KOPT-K1 (cell line): ENCODE data around the gene ACHE.
A peak's percentile ranks its signal among the peaks of the same experiment; 100 is the strongest.
"Not testable (repeated sequence)": the region's sequence is repeated elsewhere in the genome, so short reads cannot be mapped to it uniquely, and the experiment has no call there.

Source experiments
- H3K27ac ChIP-seq: fragments of 200-600 bp; sonication (generic); 2 replicates; pipeline ENCODE4 v1.5.1; 2016; ENCODE audit warnings: antibody characterized with exemption, mild to moderate bottlenecking, low read depth, low read length; ENCODE audit not compliant: poor library complexity, severe bottlenecking
- H3K36me3 ChIP-seq: fragments of 200-600 bp; sonication (generic); 2 replicates; pipeline ENCODE4 v1.5.1; 2017; ENCODE audit warnings: antibody characterized with exemption, mild to moderate bottlenecking, low read length, moderate library complexity; ENCODE audit not compliant: insufficient read depth
- H3K9me3 ChIP-seq: fragments of 200-600 bp; sonication (generic); 2 replicates; pipeline ENCODE4 v1.5.1; 2017; ENCODE audit warnings: antibody characterized with exemption, low read length, mild to moderate bottlenecking; ENCODE audit not compliant: insufficient read depth, poor library complexity, severe bottlenecking

The ACHE gene

DNA sequence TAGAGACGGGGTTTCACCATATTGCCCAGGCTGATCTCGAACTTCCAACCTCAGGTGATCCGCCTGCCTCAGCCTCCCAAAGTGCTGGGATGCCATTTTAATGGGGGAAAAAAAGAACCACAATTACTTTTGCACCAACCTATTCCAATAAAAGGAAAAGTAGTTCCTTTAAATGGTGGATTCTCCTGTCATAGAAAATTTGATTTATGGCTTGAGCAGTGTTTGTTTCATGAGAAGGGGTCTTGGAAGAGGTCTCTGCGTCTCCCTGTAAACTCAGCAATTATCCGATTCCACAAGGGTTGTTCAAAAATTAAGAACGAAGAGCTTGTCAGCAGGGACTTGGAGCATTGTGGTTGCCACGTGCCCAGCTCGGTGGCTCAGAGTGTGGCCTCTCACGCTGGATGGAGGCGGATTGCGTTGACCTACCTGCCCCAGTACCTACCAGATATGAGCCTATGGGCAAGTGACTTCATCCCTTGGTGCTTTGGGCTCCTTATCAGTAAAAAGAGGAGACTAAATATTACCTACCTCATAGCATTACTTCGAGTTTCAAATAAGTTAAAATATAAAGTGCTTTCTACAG is 31.3 kb downstream of the ACHE start:
- Histone ChIP-seq H3K27ac (no peak overlapping the region), H3K36me3 (peaks cover 36% of the 10 kb centered on the region; the same call in 1 of the 2 replicates), H3K9me3 (no peaks in the 10 kb centered on the region)

DNA sequence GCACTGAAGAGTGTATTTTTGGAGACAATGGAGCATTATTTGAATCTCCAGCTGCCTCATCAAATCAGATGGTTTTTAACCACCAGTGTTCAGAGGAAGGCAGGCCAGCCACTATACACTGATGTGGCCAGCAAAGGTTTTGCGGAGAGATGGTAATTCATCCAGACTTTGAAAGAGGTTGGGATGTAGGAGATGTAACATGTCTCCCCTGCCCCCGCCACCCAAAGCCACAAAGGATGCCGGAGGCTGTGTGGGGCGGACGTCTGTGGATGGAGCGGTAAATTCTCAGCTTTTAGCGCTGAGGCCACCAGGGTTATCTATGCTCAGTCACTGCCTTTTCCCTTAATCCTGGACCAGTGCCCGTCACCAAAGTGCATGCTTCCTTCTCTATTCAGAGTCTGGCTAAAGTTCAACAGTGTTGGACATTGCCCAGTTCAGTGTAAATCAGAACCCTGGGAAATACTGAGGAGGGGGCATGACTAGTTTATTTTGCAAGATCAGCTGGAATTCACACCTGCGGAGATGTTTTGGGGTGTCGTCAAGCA is 32.2 kb downstream of the ACHE start:
- no peak overlapping the region for H3K27ac ChIP-seq

DNA sequence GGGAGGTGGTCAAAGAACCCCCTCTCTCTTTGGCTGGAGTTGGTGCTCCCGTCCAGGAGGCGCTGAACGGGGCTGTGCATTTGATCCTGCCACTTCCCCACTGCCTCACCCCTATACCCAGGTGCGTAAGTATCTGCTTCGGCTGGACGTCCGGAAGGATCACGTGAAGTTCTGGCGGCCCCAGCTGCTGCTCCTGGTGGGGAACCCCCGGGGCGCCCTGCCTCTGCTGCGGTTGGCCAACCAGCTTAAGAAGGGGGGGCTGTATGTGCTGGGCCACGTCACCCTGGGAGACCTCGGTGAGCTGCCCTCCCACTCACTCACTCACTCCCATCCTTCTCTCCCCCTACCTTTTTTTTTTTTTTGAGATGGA is 34.1 kb downstream of the ACHE start:
- Histone ChIP-seq H3K27ac (no peak overlapping the region), H3K36me3 (peaks cover 36% of the 10 kb centered on the region; the same call in 1 of the 2 replicates), H3K9me3 (no peaks in the 10 kb centered on the region)

More for the DNA sequence above, 32.2 kb downstream of the ACHE start:
- Histone ChIP-seq H3K9me3 (no peaks in the 10 kb centered on the region), H3K36me3 (peaks cover 36% of the 10 kb centered on the region; the same call in 1 of the 2 replicates)

DNA sequence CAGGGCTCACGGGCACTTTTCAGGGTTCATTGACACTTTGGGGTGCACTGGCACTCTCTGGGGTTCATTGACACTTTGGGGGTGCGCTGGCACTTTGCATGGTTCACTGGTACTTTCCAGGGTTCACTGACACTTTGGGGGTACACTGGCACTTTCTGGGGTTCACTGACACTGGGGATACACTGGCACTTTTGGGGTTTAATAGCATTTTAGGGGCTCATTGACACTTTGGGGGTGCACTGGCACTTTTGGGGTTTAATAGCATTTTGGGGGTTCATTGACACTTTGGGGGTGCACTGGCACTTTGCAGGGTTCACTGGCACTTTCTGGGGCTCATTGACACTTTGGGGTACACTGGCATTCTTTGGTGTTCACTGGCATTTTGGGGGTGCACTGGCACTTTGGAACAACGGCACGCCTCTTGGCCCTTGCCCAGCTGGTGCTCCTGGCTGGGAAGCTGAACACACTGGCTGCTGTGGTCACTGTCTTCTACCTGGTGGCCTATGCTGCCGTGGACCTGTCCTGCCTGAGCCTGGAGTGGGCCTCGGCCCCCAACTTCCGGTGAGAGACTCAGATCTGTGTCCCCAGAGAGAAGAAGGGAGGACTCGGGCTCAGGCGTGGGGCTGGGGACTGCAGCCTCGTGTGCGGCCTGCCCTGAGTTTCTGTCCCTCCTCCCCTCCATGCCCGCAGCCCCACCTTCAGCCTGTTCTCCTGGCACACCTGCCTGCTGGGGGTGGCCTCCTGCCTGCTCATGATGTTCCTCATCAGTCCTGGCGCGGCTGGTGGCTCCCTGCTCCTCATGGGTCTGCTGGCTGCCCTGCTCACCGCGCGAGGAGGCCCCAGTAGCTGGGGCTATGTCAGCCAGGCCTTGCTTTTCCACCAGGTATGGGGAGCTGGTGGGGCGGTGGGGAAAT is 34.7 kb downstream of the ACHE start:
- no peaks in the 10 kb centered on the region for H3K9me3 ChIP-seq
- no peak overlapping the region for H3K27ac ChIP-seq
- H3K36me3 ChIP-seq, result peaks cover 36% of the 10 kb centered on the region; the same call in 1 of the 2 replicates

DNA sequence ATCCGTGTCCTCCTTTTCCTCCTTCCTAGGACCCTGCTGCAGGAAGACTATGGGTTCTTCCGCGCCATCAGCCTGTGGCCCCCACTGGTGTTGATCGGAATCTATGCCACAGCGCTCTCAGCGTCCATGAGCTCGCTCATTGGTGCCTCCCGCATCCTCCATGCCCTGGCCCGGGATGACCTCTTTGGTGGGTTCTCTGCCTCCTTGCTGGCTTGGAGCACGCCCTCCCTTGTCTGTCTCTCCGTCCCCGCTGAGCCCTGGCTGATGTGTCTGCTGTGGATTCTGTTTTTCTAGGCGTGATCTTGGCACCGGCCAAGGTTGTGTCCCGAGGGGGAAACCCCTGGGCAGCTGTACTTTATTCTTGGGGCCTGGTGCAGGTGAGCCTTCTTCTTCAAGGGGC is 35.8 kb downstream of the ACHE start:
- Histone ChIP-seq H3K36me3 (peaks cover 36% of the 10 kb centered on the region; the same call in 1 of the 2 replicates), H3K9me3 (no peaks in the 10 kb centered on the region), H3K27ac (no peak overlapping the region)

DNA sequence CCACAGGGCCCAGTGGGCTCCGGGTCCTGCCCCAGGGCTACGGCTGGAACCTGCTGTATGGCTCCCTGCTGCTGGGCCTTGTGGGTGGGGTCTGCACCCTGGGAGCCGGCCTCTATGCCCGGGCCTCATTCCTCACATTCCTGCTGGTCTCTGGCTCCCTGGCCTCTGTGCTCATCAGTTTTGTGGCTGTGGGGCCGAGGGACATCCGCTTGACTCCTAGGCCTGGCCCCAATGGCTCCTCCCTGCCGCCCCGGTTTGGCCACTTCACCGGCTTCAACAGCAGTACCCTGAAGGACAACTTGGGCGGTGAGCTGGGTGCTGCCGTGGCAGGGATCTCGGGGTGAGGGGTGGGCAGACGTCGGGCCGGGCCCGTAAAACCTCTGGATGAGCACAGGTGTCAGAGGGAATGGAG is 38.8 kb downstream of the ACHE start:
- no peaks in the 10 kb centered on the region for H3K9me3 ChIP-seq
- H3K27ac ChIP-seq, result no peak overlapping the region
- peaks cover 14% of the 10 kb centered on the region; the same call in 1 of the 2 replicates for H3K36me3 ChIP-seq

DNA sequence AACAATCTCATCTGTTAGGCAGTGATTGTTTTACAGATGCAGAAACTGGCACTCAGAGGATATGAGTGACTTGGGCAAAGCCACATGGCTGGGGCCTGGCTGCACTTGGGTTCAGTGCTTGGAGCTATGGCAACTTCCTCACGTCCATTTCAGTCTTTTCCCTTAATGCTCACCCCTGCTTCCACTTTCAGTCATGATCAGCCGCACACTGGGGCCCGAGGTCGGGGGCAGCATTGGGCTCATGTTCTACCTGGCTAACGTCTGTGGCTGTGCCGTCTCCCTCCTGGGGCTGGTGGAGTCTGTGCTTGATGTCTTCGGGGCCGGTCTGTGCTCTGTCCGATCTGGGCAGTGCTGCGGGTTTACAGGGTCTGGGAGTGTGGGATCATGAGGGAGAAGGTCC is 40.2 kb downstream of the ACHE start:
- Histone ChIP-seq H3K9me3 (no peaks in the 10 kb centered on the region), H3K27ac (no peak overlapping the region), H3K36me3 (peaks cover 6% of the 10 kb centered on the region; the same call in 1 of the 2 replicates)

DNA sequence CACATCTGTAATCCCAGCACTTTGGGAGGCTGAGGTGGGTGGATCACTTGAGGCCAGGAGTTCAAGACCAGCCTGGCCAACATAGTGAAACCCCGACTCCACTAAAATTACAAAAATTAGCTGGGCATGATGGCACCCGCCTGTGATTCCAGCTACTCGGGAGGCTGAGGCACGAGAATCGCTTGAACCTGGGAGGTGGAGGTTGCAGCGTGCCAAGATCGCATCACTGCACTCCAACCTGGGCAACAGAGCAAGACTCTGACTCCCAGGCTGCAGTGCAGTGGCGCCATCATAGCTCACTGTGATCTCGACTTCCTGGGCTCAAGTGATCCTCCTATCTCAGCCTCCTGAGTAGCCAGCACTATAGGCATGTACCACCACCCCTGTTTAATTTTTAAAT is 40.8 kb downstream of the ACHE start:
- H3K36me3 ChIP-seq, H3K27ac ChIP-seq, H3K9me3 ChIP-seq: not testable (repeated sequence)

DNA sequence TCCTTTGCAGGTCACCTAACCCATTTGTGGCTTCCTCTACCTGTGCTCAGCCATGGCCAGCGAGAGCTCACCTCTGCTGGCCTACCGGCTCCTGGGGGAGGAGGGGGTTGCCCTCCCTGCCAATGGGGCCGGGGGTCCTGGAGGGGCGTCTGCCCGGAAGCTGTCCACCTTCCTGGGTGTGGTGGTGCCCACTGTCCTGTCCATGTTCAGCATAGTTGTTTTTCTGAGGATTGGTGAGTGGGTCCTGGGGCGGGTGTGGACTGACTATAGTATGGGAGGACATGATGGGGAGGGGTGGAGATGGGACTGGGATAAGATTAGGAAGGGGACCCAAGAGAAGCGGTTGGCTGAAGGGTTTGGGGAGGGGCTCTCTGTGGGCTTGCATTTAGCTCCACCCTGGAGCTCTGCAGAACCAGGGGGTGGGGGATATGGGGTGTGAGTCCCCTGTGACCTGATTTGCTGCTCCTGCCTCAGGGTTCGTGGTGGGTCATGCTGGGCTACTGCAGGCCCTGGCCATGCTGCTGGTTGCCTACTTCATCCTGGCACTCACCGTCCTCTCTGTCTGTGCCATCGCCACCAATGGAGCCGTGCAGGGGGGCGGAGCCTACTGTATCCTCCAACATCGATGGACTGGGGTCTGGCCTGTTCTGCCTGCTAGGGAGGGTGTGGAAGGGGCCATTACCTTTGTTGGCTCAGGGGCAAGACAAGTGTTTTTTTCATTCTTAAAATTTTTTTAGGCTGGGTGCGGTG is 41.4 kb downstream of the ACHE start:
- Histone ChIP-seq H3K9me3 (no peaks in the 10 kb centered on the region), H3K36me3 (no peaks in the 10 kb centered on the region; the same call in 1 of the 2 replicates), H3K27ac (no peak overlapping the region)

DNA sequence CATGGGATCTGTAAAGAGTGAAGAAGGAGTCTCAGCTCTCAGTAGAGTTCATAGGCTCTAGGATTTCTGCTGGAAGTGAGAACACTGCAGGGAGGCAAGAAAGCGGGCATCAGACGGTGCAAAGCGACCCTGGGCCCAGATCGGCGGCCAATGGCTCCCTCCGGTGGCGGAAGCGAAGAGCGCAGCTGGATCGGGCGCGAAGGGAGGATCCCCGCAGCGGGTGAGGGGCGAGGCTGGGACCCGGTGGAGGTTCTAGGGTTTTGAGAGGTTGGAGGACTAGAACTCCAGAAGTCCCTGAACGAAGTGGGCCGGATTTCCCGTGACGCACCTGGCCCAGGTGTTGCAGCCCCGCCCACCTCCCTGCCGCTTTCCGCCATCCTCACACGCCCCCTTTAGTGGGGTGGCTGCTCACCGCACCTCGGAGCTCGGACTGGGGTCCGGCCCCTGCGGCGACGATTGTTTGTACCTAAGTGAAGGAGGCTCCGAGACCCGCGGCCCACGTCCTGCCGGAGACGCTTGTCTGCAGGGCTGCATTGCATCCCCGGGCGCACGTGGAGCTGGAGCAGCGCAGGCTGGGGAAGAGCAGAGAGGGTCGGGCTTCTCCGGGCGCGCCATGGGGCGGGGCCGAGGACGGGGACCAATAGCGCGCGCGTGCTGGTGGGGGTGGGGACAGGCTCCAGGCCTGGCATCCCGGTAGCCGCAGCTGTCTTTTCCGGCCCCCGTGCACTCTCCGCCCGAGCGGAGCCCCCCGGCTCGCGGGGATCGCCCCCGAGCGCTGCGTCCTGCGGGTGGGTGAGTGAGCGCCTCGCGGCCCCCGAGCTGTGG is 43.4 kb downstream of the ACHE start, which contains the start of gene SLC12A9:
TSS of gene SLC12A9 (plus strand) at position 666 of the 825 bp plus-strand sequence. CDS start 1,485 bp downstream, outside the sequence.
- H3K36me3 ChIP-seq, result no peaks in the 10 kb centered on the region
- no peaks in the 10 kb centered on the region for H3K9me3 ChIP-seq
- peak within 1 kb of the TSS; percentile 58 for H3K27ac ChIP-seq

DNA sequence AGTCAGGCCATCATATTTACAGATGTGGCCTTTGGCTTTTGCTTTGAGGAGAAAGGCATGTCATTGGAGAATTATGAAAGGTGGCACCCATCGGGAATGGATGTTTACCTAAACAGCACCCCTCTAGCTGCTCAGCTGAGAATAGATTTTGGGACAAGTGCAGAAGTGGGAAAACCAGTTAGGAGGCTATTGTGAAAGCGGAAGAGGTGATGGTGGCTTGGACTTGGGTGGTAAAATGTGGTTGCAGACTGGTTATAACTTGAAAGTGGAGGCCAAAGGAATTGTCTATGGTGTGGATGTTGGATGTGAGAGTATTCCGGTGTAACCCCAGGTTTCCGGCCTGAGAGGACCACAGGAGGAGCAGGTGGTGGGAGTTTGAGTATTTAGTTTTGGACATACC is 48.3 kb downstream of the ACHE start:
- Histone ChIP-seq H3K27ac (no peak overlapping the region), H3K9me3 (no peaks in the 10 kb centered on the region)

DNA sequence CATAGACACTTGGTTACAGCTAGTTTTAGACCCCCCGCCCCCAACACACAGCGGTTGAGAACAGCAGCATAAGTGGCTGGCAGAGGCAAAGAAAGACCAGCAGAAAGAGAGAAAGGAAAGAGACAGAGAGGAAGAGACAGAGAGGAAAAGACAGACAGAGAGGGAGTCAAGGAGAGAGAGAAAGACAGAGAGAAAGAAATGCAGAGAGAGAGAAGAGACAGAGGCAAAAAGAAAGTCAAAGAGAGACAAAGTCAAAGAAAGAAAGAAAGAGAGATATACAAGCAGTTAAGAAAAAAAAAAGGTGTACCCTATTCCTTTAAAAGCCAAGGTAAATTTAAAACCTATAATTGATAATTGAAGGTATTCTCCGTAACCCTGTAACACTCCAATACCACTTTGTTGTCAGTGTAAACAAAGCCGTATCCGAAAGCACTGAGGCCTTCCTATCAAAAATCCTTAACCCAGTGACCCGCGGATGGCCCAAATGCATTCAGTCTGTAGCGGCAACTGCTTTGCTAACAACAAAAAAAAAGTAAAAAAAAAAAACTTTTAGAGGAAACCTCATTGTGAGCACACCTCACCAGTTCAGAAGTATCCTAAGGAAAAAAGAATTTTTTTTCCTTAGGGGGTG is 55.1 kb downstream of the ACHE start:
- H3K27ac ChIP-seq, result no peak overlapping the region
- H3K9me3 ChIP-seq, result no peaks in the 10 kb centered on the region
- H3K36me3 ChIP-seq, result no peaks in the 10 kb centered on the region

More for the DNA sequence above, 48.3 kb downstream of the ACHE start:
- H3K36me3 ChIP-seq, result no peaks in the 10 kb centered on the region
